GM12873 (cell line): Measurements from ENCODE around the gene SLC25A29.

Source experiments
- CTCF ChIP-seq: IDR thresholded peaks from 2 replicates; pipeline ENCODE4 v1.5.1; 2012; ENCODE audit warnings: low read depth, mild to moderate bottlenecking, moderate library complexity, low read length, control low read depth; ENCODE audit not compliant: insufficient read depth; ENCODE audit errors: missing control alignments

Gene SLC25A29

GRCh38 chr14:100295376-100296105 is 10.7 kb downstream of the SLC25A29 start:
- TF ChIP-seq CTCF = no peak

- no peak for TF ChIP-seq CTCF
These were observed 11.3 kb downstream of the SLC25A29 start for GRCh38 chr14:100294963-100295330.

- no peak for TF ChIP-seq CTCF
These were observed 11.9 kb downstream of the SLC25A29 start for GRCh38 chr14:100294213-100294962.

- no peak for TF ChIP-seq CTCF
These were observed 12.6 kb downstream of the SLC25A29 start for GRCh38 chr14:100293497-100294212.

GRCh38 chr14:100292776-100293461 is 13.3 kb downstream of the SLC25A29 start:
- no peak for TF ChIP-seq CTCF

- no peak for TF ChIP-seq CTCF
These were observed 13.9 kb downstream of the SLC25A29 start for GRCh38 chr14:100292301-100292775.
